HG03139 (cell line): ENCODE results near the gene PODN.

Experiments
- ATAC-seq: cut with Tn5 transposase; IDR thresholded peaks from one replicate; pipeline ENCODE4 v1.9.1; 2021; ENCODE audit not compliant: unreplicated experiment

The PODN gene

GRCh38 chr1:53088616-53089300 lies 26.7 kb downstream of the PODN start:
- ATAC-seq, result no peak

DNA sequence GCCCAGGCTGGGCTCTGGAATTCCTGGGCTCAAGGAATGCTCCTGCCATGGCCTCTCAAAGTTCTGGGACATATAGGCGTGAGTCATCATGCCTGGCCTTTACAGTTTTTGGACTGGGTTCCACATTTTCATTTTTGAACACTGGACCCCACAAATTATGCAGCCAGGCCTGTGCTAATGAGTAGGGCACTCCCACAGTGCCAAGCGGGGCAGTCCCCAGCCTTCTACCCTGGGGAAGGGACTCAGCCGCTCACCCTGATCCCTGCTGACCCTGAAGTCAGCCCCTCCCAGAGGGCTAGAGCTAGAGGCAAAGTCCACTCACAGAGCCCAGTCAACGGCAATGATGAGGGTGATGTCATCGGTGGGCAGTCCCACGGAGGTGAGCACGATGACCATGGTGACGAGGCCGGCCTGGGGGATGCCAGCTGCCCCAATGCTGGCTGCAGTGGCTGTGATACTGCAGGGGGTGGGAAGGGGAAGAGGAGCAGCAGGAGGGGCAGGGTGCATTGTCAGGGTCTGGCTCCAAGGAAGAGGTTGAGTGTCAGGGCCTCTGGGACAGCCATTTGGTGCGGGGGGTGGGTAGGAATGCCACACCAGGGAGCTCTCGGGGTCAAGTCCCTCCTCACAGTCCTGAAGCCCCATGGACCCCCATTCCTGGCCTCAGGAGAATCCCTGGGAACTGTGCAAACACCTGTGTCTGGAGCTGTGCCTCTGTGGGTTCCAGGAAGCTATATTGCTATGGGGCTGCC lies 27.6 kb downstream of the PODN start:
- no peak for ATAC-seq

DNA sequence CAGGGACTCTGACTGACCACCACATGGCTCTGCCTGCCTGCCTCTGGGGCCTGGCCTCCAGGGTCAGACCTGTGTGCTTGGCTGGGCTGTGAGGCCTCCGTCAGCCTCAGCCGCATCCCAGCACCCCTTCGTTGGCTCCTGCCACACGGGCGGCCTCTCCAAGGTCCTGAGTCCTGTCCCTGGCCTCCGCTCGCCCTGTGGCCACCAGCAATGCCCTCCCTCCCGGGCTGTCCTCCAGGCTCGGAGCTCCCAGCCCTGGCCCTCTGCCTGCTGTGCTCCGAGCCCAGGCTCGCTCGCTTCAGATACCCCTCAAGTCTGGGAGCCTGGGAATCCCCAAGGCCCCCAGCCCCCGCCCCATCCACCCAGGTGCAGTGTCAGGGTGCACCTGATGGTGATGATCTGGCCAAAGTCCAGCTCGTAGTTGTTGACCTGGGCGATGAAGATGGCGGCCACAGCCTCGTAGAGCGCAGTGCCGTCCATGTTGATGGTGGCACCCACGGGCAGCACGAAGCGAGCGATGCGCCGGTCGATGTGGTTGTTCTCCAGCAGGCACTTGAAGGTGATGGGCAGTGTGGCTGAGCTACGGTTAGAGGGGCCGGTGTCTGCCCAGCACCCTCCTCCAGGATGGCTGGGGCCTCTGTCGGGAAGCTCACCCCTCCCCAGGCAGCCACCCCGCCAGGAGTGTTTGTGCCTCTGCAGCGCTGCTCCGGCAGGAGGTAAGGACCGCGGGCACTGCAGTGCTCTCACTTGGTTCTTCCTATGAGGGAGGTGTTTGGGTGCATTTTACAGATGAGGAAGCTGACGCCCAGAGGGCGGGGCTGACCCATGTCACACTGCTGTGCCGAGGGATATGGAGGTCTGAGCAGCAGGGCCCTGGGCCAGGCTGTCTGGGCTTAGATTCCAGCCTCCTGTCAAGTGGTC lies 28.5 kb downstream of the PODN start:
- ATAC-seq, result no peak

GRCh38 chr1:53091841-53092645 lies 30.0 kb downstream of the PODN start:
- no peak for ATAC-seq

DNA sequence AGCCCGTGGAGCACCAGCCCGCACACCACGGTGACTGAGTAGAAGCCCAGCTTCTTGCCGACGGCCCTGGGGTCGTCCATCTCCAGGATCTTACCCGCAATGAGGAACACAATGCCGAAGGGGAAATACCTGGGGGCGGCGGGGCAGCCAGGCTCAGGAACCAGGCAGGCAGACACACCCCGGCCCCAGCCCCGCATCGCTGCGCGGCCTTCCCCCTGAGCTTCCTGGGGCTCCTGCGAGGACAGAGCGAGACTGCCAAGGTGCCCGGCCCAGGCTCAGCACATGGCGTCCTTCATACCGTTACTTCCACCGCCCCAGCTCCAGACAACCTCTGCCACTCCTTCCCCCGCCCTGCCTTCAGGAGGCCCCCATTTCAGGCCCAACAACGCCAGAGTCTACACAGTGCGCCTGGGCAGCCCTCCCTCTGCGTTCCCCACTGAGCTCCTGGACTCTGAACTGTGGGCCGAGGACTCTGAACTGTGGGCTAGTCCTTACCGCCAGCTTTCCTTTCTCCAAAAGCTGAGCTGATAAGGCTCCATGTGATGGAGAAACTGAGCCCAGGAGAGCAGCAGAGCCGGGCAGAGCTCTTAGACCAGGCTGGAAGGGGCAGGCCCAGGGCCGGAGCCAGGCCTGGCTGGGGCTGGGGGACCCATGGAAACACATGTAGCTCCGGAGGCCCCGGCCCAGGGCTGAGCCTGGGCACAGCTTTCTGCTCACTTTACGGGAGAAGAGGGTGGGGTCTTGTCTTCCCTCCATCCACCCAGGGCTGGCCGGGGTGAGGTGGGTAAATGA lies 30.8 kb downstream of the PODN start:
- ATAC-seq, result no peak

GRCh38 chr1:53093451-53093754 lies 31.4 kb downstream of the PODN start:
- no peak for ATAC-seq

- ATAC-seq, result no peak
Observed at GRCh38 chr1:53093778-53094532, 31.9 kb downstream of the PODN start.

- ATAC-seq, result no peak
Observed at GRCh38 chr1:53094533-53094919, 32.5 kb downstream of the PODN start.

- ATAC-seq, result no peak
Observed at GRCh38 chr1:53104289-53104913, 42.4 kb downstream of the PODN start.

DNA sequence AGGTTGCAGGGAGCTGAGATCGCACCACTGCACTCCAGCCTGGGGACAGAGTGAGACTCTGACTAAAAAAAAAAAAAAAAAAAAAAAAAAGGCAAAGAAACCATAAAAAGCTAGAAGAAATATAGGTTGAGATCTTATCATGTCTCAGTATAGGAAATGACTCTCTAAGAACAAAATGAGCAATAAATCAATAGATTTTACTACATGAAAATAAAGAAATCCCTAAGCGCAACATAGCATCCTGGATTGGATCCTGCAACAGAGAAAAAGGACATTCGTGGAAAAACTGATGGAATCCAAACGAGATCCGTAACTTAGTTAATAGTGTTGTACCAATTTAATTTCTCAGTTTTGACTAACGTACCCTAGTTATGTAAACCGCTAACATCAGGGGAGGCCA lies 45.1 kb downstream of the PODN start:
- no peak for ATAC-seq

GRCh38 chr1:53107570-53108322 lies 45.7 kb downstream of the PODN start:
- ATAC-seq, result no peak

GRCh38 chr1:53108646-53109580 lies 46.9 kb downstream of the PODN start:
- no peak for ATAC-seq

DNA sequence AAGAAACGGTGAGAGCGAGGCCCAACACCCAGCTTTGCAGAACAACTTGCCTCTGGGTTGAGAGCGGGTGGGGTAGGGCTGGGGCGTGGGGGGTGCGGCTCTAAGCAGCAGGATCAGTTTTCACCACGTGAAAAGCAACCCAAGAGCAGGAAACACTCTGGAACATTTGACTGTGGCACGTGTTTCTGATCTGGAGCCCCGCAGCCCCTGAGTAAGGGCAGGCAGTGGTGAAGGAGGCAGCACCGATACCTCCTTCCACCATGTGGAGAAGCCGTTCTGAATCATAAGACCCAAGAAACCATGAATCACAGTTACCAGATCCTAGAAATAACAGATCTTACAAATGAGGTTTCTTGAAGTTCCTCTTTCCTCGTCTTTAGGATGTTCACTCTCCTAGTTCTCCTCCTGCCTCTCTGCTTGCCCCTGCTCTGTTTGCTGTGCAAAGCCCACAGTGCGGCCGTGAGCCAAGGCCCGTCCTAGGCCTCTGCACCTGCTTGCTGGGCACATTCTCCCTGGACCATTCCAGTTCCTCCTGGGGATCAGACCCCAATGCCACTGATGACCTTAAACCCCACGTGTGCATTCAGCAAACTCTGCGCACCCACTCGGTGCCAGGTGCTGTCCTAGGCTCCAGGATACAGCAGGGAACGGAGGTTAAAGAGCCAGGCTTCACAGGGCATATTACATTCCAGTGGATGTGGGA lies 48.5 kb downstream of the PODN start:
- no peak for ATAC-seq

- no peak for ATAC-seq
Observed at GRCh38 chr1:53111073-53111556, 49.1 kb downstream of the PODN start.

DNA sequence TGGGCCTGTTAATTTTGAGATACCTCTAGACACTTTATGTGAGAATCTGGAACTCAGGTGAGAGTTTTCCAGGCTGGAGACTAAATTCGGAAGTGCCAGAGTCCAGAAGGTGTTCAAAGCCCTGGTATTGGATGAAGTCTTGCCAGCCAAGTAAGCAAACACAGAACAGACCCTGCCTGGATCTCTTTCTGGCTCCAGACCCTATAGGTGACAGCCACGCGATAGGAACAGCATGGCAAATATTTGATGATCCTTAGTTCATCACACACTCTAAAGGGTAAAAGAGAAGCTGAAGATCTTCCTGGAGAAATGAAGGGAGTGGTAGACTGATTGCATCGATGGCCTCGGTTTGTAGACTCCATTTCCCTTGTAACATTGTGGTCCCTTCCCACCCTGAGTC lies 49.7 kb downstream of the PODN start:
- ATAC-seq, result no peak

GRCh38 chr1:53112271-53112774 lies 50.3 kb downstream of the PODN start:
- no peak for ATAC-seq
